Activated T-cell treated with anti-CD3 and anti-CD28 coated beads for 4 hours (primary cell): ENCODE measurements around the gene SERPIND1.
"Not testable (repeated sequence)": the region's sequence is repeated elsewhere in the genome, so short reads cannot be mapped to it uniquely, and the experiment has no call there.

Experiments
- DNase-seq: peaks from one replicate; pipeline ENCODE4 v3.0.0-alpha.2; 2020

The SERPIND1 gene, protein sequence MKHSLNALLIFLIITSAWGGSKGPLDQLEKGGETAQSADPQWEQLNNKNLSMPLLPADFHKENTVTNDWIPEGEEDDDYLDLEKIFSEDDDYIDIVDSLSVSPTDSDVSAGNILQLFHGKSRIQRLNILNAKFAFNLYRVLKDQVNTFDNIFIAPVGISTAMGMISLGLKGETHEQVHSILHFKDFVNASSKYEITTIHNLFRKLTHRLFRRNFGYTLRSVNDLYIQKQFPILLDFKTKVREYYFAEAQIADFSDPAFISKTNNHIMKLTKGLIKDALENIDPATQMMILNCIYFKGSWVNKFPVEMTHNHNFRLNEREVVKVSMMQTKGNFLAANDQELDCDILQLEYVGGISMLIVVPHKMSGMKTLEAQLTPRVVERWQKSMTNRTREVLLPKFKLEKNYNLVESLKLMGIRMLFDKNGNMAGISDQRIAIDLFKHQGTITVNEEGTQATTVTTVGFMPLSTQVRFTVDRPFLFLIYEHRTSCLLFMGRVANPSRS

DNA sequence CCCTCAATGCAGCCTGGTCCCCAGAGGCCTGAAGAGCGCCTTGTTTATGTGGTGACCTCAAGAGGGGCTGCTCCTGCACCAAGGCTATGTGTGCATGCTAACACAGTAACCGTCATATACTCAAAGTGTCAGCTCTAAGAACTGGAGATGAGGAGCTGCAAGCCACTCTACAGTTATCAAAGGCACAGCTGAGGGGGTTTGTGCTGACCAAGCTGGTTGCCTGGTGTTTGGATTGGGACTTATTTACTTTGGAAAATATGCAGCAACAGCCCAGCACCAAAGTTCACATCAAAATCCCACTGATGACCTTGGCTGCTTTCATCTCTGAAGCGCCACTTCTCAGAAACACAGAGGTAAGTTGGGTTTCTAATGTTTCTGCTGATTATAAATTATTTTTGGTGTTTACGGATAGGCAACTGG lies at the start of gene SERPIND1:
Gene SERPIND1 (plus strand): TSS at position 321 of the 420 bp plus-strand sequence. CDS start 5,200 bp downstream, outside the sequence.
- no peak for DNase-seq

GRCh38 chr22:20724676-20725454 lies 49.0 kb upstream of the SERPIND1 start:
- DNase-seq, result no peak

- no peak for DNase-seq
Observed at GRCh38 chr22:20725987-20726558, 47.8 kb upstream of the SERPIND1 start.

DNA sequence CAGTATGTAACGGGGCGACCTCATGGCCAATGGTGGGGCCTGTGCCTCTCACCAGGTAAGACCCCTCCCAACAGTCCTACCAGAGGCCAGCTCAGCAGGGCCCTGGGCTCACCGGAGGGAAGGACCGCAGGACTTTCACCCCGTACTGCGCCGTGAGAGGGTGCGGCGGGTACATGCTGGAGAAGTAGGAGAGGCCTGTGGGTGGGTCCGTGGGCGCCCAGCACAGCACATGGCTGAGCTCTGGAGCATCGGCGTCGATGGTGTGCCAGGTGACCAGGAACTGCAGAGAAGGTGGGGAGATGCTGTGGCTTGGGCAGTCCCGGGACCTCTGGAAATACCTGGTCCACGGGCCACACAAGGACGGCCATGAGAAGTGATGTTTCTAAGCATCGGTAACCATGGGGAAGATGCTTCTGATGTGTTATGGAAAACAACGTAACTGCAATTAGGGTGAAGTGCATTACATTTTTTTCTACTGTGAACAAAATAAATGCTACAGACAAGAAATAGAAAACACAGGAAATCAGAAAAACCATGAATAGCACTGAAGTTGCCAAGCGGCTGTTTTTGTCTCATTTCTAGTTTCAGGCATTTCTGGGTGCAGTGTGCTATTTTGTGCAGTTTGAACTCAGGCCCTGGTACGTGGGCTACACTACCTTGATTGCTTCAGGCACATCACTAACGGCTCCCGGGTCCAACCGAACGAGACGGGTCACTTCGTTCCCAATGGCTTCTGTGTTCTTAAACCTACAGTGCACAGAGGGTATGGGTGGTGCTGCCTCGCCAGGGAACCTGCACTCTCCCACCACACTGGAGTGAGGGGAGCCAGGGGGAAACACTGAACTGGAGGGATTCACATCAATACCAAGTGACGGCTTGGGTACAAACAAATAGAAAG lies 46.5 kb upstream of the SERPIND1 start:
- DNase-seq, result no peak

DNA sequence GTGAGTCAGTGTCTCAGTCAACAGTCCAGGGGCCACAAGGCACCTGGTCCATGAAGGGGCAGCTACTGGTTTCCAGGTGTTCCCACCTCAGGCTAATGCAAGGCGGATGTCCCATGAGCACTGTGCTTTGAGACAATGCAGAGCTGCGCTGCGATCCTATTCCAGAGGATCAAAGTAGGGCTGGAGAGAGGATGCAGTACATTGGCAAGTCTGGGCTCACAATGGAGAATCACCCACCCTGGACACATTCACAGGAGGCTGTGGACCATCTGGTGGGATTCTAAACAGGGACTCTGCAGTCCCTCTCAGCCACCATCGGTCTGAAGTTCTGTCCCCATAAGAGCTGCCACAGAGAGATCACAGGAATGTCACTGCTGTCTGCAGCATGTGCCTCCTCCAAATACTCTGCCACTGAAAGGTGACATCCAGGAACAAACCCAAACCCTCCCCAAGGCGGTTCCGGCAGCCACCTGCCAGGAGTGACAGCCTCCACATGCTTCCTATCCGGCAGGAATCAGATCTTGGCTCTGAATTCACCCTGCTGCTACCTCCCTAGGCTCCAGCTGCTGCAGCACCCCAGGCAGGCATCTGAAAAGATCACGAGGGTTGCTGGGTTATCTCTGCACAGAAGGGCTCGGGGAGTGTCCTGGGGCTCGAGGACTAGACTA lies 45.3 kb upstream of the SERPIND1 start:
- no peak for DNase-seq

GRCh38 chr22:20729194-20729593 lies 44.7 kb upstream of the SERPIND1 start:
- DNase-seq, result no peak

DNA sequence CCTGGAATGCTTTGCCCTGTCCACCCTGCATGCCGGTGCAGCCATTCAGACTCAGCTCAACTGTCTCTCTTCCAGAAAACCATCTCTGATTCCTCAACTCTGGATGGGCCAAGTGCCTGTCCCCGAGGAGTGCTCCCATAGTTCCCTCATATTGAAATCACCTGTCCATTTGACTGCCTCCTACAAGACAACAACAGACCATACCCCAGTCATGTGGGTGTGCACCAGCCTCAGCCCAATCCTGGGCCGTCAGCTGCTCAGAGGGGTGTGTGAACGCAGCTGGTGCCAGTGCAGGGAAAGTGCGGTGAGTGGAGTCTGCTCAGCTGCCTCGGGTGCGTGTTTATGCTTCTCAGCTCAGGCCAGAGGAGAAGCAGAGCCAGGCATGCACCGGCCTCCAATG lies 41.5 kb upstream of the SERPIND1 start:
- DNase-seq, result not testable (repeated sequence)

GRCh38 chr22:20735356-20736162 lies 38.4 kb upstream of the SERPIND1 start:
- DNase-seq, result not testable (repeated sequence)

DNA sequence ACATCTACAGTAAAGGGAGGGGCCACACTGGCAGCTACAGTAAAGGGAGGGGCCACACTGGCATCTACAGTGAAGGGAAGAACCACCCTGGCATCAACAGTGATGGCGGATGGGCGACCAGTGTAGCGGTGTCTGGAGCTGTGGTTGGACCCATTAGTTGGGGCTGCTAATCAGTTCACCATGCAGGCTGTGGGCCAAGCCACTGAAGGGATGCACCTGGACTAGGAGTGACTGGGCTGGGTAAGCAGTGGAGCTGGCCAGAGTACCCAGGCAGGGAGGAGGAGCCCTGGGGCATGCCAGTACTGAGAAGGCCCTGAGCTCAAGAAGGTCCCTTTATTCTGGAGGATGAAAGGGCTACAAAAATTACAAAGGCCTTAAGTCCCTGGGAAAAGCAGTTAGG lies 37.0 kb upstream of the SERPIND1 start:
- DNase-seq, result not testable (repeated sequence)

DNA sequence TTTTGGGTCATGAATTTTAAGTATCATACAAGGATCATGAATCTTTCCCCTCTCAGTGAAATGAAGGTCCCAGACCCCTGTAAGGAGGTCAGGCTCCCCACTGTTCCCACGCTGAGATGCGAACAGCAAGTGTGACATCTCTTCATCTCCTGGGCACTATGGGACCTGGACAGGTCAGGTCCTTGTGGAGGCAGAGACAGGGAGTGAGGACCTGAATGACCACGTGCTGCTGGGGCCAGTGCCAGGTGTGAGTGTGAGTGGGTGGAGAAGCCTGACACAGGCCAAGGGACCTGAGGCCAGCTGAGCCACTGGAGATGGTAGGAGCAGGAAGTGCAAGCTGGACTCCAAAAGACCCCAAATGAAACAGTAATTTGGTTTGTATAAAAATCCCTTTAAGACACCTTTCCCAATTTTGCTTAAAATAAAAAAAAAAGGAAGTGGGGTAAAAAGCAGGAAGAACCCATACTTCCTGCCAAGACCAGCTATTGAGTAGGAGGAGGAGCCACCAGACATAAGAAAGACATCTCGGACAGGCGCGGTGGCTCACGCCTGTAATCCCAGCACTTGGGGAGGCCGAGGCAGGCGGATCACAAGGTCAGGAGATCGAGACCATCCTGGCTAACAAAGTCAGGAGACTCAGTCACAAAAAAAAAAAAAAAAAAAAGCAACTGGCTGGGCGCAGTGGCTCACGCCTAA lies 35.4 kb upstream of the SERPIND1 start:
- no peak for DNase-seq

DNA sequence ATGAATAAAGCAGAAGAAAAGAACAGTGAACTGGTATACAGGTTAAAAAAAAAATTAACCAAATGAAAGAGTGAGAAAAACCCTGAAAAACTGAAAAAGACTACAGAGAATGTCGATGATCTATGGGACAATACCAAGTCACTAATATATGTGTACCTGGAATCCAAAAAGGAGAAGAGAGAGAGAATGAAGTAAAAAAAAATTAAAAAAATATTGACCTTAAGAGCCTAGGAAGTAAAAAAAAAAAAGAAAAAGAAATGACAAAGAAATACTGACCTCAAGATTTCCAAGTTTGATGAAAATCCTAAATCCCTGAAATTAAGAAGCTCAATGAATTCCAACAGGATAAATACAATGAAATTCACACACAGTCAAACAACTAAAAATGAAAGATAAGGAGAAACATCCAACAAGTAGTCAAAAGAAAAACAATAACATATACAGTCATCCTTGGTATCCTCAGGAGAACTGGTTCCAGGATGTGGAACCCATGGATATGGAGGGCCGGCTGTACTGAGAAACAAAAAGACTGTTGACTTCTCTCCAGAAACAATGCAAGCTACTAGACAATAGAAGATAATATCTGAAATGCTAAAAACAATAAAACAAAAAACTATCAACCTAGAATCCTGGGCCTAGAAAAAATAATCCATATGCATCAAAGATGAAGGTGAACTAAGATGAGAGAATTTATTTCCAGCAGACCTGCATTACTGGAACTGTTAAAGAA lies 33.5 kb upstream of the SERPIND1 start:
- DNase-seq, result no peak

DNA sequence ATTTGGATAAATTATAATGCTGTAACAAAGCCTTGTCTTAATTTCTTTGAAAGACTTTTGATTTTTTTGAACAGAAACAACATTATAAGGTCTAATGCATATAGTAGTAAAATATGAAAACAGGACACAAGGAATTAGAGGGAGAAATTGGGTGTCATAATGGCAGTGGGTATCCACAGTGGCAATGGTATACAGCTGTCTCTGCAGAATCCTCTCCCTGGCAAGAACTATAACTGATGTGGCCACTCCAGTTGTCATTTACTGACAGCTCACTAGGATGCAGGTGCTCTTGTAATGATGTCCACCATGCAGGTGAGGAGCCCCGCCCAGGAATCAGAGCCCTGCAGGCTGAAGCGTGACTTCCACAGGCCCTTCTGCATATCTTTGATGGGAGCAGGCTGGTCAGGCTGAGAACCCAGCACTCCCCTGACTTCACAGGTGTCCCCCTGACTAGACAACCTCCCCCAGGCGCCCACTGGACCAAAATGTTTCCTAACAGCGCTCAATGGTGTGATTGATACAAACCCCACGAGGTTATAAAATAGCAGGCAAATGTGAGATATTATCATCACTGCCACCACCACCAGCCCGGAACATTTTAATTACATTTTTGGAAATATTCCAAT lies 32.8 kb upstream of the SERPIND1 start:
- no peak for DNase-seq

DNA sequence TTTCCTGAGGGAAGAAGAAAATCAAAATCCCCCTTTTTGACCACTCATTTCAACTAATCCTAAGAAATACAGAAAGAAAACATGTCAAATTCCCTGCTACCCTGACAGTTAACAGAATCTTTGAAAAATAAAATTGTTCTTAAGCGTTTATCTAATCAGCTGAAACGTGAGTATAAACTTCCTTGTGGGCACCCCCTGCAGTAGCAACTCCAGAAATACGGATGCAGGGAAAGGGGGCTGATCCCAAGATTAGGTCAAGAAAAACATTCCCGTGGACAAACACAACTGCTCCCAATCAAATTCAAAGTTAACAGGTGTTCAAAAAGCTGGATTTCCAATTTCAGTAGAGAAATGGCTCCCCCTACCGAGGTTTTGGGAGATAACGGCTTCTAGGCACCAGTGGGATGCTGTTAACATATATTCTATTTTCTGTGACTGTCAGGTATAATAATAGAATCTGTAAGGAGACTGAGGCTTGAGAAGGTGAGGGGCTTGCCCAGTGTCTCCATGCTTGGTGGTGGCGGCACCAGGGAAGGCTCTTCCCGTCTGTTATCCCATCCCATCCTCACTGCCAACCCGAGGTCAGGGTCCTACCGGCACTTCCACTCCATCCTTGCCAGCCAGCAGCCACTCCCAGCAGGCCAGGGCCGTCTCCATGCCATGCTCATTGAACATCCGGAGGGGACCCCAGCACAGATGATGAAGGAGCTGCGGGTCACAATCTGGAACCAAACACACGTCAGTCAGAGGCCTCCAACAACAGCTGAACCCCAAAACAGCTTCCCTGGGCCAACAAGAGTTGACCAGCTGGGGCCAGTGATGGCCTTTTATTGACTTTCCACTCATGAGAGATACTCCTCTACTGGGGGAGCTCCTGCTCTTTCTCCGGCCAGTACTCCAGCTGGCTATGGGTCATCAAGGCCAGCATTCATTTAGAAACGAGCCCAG lies 32.0 kb upstream of the SERPIND1 start:
- peak; percentile 36 for DNase-seq

GRCh38 chr22:20742764-20743163 lies 31.1 kb upstream of the SERPIND1 start:
- DNase-seq, result no peak

- DNase-seq, result no peak
Observed at GRCh38 chr22:20744456-20744855, 29.5 kb upstream of the SERPIND1 start.

GRCh38 chr22:20745119-20745518 lies 28.8 kb upstream of the SERPIND1 start:
- no peak for DNase-seq

- DNase-seq, result no peak
Observed at GRCh38 chr22:20746431-20747189, 27.3 kb upstream of the SERPIND1 start.
